ENCODE measurements around the gene CARD11. TPM values are rescaled to one million over a fixed set of nuclear protein-coding genes. Genes with fewer than 3 reads are reported as not detected.

The CARD11 gene
- total and polyA plus RNA-seq, 11 donors, result 0.15 to 3.2 (median 0.33) TPM; not detected in 2

GRCh38 chr7:2924866-2925840 is 118.5 kb downstream of the CARD11 start:
- ATAC-seq (no peak), DNase-seq (peak in 1 of 5 donors; percentile 33)
- intact Hi-C loops (cut with DNase I), result no loop called here
- Histone ChIP-seq H3K4me1 (peaks cover 0 to 17% (median 2%) of the 10 kb centered on the region in 12 donors), H3K4me3 (no peak overlapping the region), H3K27me3 (peaks cover 0 to 50% (median 3%) of the 10 kb centered on the region in 9 donors), H3K9me3 (no peaks in the 10 kb centered on the region), H3K36me3 (peaks cover 0 to 5% (median 0%) of the 10 kb centered on the region in 9 donors), H3K27ac (no peak overlapping the region)
- TF ChIP-seq CTCF (IDR thresholded peaks at IDR 0.05) (no peak), POLR2A (IDR thresholded peaks at IDR 0.05) (no peak)
- WGBS, 4 donors, result 62 to 69% (median 66%) methylated on average over 21 to 22 of the region's 22 CpGs

- TF ChIP-seq POLR2A (IDR thresholded peaks at IDR 0.05) (no peak), CTCF (IDR thresholded peaks at IDR 0.05) (no peak)
- DNase-seq (peak in 1 of 5 donors; percentile 46), ATAC-seq (no peak)
- Histone ChIP-seq H3K4me3 (no peak overlapping the region), H3K4me1 (peaks cover 0 to 12% (median 2%) of the 10 kb centered on the region in 12 donors), H3K27ac (no peak overlapping the region), H3K36me3 (peaks cover 0 to 5% (median 0%) of the 10 kb centered on the region in 9 donors), H3K9me3 (no peaks in the 10 kb centered on the region), H3K27me3 (peaks cover 0 to 39% (median under 1%) of the 10 kb centered on the region in 9 donors)
- intact Hi-C loops (cut with DNase I), result no loop called here
- WGBS, 4 donors, result 73 to 83% (median 79%) methylated on average over 15 to 17 of the region's 17 CpGs
These were observed 119.6 kb downstream of the CARD11 start for GRCh38 chr7:2923886-2924574.

GRCh38 chr7:2923291-2923781 is 120.3 kb downstream of the CARD11 start:
- no peak overlapping the region for H3K4me3 ChIP-seq
- peaks cover 0 to 5% (median 0%) of the 10 kb centered on the region in 9 donors for H3K36me3 ChIP-seq
- peaks cover 0 to 32% (median 0%) of the 10 kb centered on the region in 9 donors for H3K27me3 ChIP-seq
- TF ChIP-seq CTCF (IDR thresholded peaks at IDR 0.05), result no peak
- TF ChIP-seq POLR2A (IDR thresholded peaks at IDR 0.05), result no peak
- H3K9me3 ChIP-seq, result no peaks in the 10 kb centered on the region
- WGBS, 4 donors, result 82 to 94% (median 91%) methylated on average over 12 to 17 of the region's 17 CpGs
- H3K4me1 ChIP-seq, result peaks cover 0 to 9% (median 2%) of the 10 kb centered on the region in 12 donors
- DNase-seq, result peak in 1 of 5 donors; percentile 37
- intact Hi-C loops (cut with DNase I), result no loop called here
- no peak for ATAC-seq
- H3K27ac ChIP-seq, result no peak overlapping the region

Data from heart left ventricle (tissue), 16 donors.